ENCODE results near the gene DHRS9. TPM values are rescaled to one million over a fixed set of nuclear protein-coding genes. Genes with fewer than 3 reads are reported as not detected.

DHRS9 gene
- total RNA-seq, 3 donors from 2014 or later (not counting 1 experiment from before 2014, with no cell fraction given), result 2.4 TPM; not detected in 2

DNA sequence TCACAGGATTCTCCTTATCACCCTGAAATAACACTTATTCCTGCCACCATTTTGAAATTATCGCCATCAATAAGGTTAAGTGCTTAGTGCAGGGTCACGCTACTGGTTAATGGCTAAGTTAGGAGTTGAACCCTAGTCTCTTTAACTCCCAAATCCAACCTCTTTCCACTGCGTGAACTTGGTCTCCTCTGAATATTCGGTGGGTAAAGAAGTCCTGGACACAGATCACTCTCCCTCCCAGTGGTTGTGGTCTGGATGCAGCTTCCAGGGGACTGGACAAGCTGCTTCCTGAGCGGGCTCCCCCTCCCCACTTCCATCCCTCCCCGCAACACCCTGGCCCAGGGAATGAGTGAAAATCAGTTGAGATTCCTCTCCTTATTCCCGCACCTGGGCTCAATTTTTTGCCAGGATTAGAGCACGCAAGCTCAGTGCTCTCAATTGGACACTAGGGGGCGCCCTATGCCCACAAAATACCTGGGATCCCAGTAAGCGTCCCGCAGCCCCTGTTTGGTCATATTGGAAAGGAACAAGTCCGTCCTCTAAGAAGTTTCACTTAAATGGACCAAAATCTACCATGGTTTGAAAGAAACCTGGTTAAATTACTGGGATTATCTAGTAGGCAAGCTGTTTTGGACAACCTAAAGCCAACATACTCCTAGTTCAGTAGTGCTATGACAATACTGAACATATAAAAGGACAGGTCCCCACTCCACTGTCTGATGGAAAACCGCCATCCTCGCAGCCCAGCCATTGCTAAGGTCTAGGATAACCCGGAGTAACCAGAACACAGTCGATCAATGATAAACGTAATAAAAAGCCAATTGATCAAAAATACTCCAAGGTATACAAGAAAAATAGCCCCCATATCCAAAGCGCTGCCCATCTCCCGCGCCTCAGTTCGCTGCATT is 40.4 kb downstream of the DHRS9 start:
- Histone ChIP-seq H3K9me3 (ENCODE audit: control insufficient read depth, insufficient read depth, low read length) (no peaks in the 10 kb centered on the region), H3K27ac (ENCODE audit: low read length) (no peak overlapping the region), H3K4me1 (ENCODE audit: control insufficient read depth, insufficient read depth, low read length) (peaks cover 37% of the 10 kb centered on the region), H3K36me3 (ENCODE audit: control insufficient read depth, insufficient read depth, low read length) (no peaks in the 10 kb centered on the region), H3K4me3 (ENCODE audit: low read length) (no peak overlapping the region), H3K27me3 (ENCODE audit: control insufficient read depth, insufficient read depth, low read length) (no peaks in the 10 kb centered on the region)
- peaks cover 42 to 47% of the 10 kb centered on the region in 2 donors for H3K4me1 Mint-ChIP-seq
- TF ChIP-seq CTCF (IDR thresholded peaks at IDR 0.05), result peak; percentile 88
- intact Hi-C loops (cut with micrococcal nuclease), result loop anchor here (1.0 to 5.0 kb wide), 2 partner anchors 32 to 132 kb away; no protein-coding TSS in a partner anchor
- DNase-seq, result peak; percentile 62 to 85
- H3K27me3 Mint-ChIP-seq (ENCODE audit: low read depth in 2 of 2), result no peaks in the 10 kb centered on the region
- H3K9me3 Mint-ChIP-seq, result no peaks in the 10 kb centered on the region
- no peak overlapping the region for H3K4me3 Mint-ChIP-seq
- no peak overlapping the region for H3K27ac Mint-ChIP-seq
- peak; percentile 33 to 60 (median 56) for ATAC-seq
- H3K36me3 Mint-ChIP-seq, result no peaks in the 10 kb centered on the region
- 59% methylated on average over 21 of the region's 21 CpGs for WGBS (ENCODE audit: insufficient coverage)

DNA sequence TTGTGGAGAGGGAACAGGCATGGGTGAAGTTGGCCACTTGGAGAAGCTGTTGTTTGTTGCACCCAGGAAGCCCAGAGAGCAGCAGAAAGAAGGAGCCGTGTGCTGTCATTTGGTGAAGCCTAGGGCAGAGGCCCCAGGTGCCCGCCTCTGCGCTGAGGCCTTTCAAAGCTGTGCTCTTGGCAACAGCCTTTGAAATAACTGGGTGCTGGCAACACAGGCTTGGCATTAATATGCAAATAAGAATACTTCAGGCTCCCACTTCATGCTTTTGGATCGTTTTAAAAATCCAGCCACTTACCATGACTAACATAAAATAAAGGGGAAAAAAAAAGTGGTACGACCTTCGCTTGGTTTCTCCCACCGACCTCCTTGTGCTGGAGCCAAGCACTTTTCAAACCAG is 41.1 kb downstream of the DHRS9 start:
- TF ChIP-seq CTCF (IDR thresholded peaks at IDR 0.05), result no peak
- Mint-ChIP-seq H3K36me3 (no peaks in the 10 kb centered on the region), H3K27ac (no peak overlapping the region), H3K9me3 (no peaks in the 10 kb centered on the region), H3K4me1 (peaks cover 35 to 41% of the 10 kb centered on the region in 2 donors), H3K27me3 (ENCODE audit: low read depth in 2 of 2) (no peaks in the 10 kb centered on the region), H3K4me3 (no peak overlapping the region)
- Histone ChIP-seq H3K27ac (ENCODE audit: low read length) (no peak overlapping the region), H3K9me3 (ENCODE audit: control insufficient read depth, insufficient read depth, low read length) (no peaks in the 10 kb centered on the region), H3K36me3 (ENCODE audit: control insufficient read depth, insufficient read depth, low read length) (no peaks in the 10 kb centered on the region), H3K27me3 (ENCODE audit: control insufficient read depth, insufficient read depth, low read length) (no peaks in the 10 kb centered on the region), H3K4me1 (ENCODE audit: control insufficient read depth, insufficient read depth, low read length) (peaks cover 37% of the 10 kb centered on the region), H3K4me3 (ENCODE audit: low read length) (no peak overlapping the region)
- intact Hi-C loops (cut with micrococcal nuclease), result no loop called here
- WGBS (ENCODE audit: insufficient coverage), result 92% methylated on average over 7 of the region's 7 CpGs
- ATAC-seq (no peak), DNase-seq (no peak)

DNA sequence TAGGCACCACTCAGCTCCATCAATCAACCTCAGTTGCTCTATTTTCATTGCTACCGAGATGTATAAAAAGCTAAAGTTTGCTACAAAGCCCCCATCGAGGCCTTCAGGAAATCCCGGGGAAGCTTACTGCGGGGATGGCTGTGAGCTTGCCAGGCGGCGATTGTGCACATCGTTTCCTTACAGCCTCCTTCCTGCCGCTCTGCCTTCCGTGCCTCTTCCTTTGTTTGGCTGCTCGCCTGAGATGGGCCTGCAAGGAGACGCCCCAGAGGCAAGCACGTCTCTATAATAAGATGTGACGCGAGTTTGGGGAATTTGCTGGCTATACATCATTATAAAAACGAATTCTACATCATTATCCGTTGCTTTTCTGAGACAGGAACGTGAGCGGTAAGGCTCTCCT is 41.6 kb downstream of the DHRS9 start:
- DNase-seq (no peak), ATAC-seq (no peak)
- intact Hi-C loops (cut with micrococcal nuclease), result no loop called here
- TF ChIP-seq CTCF (IDR thresholded peaks at IDR 0.05), result no peak
- peaks cover 34% of the 10 kb centered on the region for H3K4me1 ChIP-seq (ENCODE audit: control insufficient read depth, insufficient read depth, low read length)
- Mint-ChIP-seq H3K9me3 (no peaks in the 10 kb centered on the region), H3K27me3 (ENCODE audit: low read depth in 2 of 2) (no peaks in the 10 kb centered on the region), H3K36me3 (no peaks in the 10 kb centered on the region), H3K27ac (no peak overlapping the region), H3K4me3 (no peak overlapping the region), H3K4me1 (peaks cover 30 to 36% of the 10 kb centered on the region in 2 donors)
- no peak overlapping the region for H3K27ac ChIP-seq (ENCODE audit: low read length)
- 53% methylated on average over 18 of the region's 18 CpGs for WGBS (ENCODE audit: insufficient coverage)
- no peaks in the 10 kb centered on the region for H3K27me3 ChIP-seq (ENCODE audit: control insufficient read depth, insufficient read depth, low read length)
- no peaks in the 10 kb centered on the region for H3K36me3 ChIP-seq (ENCODE audit: control insufficient read depth, insufficient read depth, low read length)
- H3K9me3 ChIP-seq (ENCODE audit: control insufficient read depth, insufficient read depth, low read length), result no peaks in the 10 kb centered on the region
- no peak overlapping the region for H3K4me3 ChIP-seq (ENCODE audit: low read length)

Measured in natural killer cell (primary cell).